Kidney tubule cell (primary cell): Measurements from ENCODE around the gene ADGRG7.

Experiments used
- DNase-seq: peaks from one replicate; pipeline ENCODE4 v3.0.0-alpha.2; 2018; ENCODE audit warnings: low spot score

The ADGRG7 gene

GRCh38 chr3:100702082-100702979, 92.9 kb downstream of the ADGRG7 start:
- no peak for DNase-seq

GRCh38 chr3:100702980-100703345, 93.6 kb downstream of the ADGRG7 start:
- no peak for DNase-seq

- no peak for DNase-seq
Measured at GRCh38 chr3:100703865-100704264, 94.5 kb downstream of the ADGRG7 start.

GRCh38 chr3:100706365-100706764, 97.0 kb downstream of the ADGRG7 start:
- no peak for DNase-seq

- DNase-seq: no peak
Measured at GRCh38 chr3:100708644-100708988, 99.2 kb downstream of the ADGRG7 start.

- peak; percentile 99 for DNase-seq
Measured at GRCh38 chr3:100708989-100709841, 99.8 kb downstream of the ADGRG7 start, which contains the start of gene TFG. TSS of gene TFG (plus strand) at chr3:100709494. CDS start at chr3:100713686, 4,192 bp downstream.

GRCh38 chr3:100709842-100710260, 100.5 kb downstream of the ADGRG7 start:
- peak; percentile 38 for DNase-seq

- peak; percentile 77 for DNase-seq
Measured at GRCh38 chr3:100710261-100710968, 101.0 kb downstream of the ADGRG7 start.

- no peak for DNase-seq
Measured at GRCh38 chr3:100715176-100715575, 105.8 kb downstream of the ADGRG7 start.

- DNase-seq: no peak
Measured at GRCh38 chr3:100717063-100717462, 107.7 kb downstream of the ADGRG7 start.

- DNase-seq: no peak
Measured at GRCh38 chr3:100717637-100718487, 108.5 kb downstream of the ADGRG7 start.

- DNase-seq: no peak
Measured at GRCh38 chr3:100719136-100719535, 109.7 kb downstream of the ADGRG7 start.

GRCh38 chr3:100720426-100720825, 111.0 kb downstream of the ADGRG7 start:
- no peak for DNase-seq

- no peak for DNase-seq
Measured at GRCh38 chr3:100725935-100726513, 116.6 kb downstream of the ADGRG7 start.

- no peak for DNase-seq
Measured at GRCh38 chr3:100726706-100727105, 117.3 kb downstream of the ADGRG7 start.

- no peak for DNase-seq
Measured at GRCh38 chr3:100730524-100730923, 121.1 kb downstream of the ADGRG7 start.

GRCh38 chr3:100732435-100732834, 123.0 kb downstream of the ADGRG7 start:
- DNase-seq: no peak

GRCh38 chr3:100737334-100737733, 127.9 kb downstream of the ADGRG7 start:
- DNase-seq: peak; percentile 33

GRCh38 chr3:100740207-100740606, 130.8 kb downstream of the ADGRG7 start:
- peak; percentile 16 for DNase-seq

- no peak for DNase-seq
Measured at GRCh38 chr3:100743535-100743934, 134.1 kb downstream of the ADGRG7 start.

GRCh38 chr3:100744671-100745070, 135.3 kb downstream of the ADGRG7 start:
- no peak for DNase-seq
